ENCODE results near the gene NCF1. TPM values are rescaled to one million over a fixed set of nuclear protein-coding genes. Genes with fewer than 3 reads are reported as not detected.
A peak's percentile ranks its signal among the peaks of the same experiment; 100 is the strongest.
"Not testable (repeated sequence)": the region's sequence is repeated elsewhere in the genome, so short reads cannot be mapped to it uniquely, and the experiment has no call there.

The NCF1 gene
- total RNA-seq: 4.2 TPM
- long read RNA-seq, partial matches to known transcripts: 1 of 3 reads
- long read RNA-seq, other reads (novel, unspliced or antisense): 0 of 3 reads

DNA sequence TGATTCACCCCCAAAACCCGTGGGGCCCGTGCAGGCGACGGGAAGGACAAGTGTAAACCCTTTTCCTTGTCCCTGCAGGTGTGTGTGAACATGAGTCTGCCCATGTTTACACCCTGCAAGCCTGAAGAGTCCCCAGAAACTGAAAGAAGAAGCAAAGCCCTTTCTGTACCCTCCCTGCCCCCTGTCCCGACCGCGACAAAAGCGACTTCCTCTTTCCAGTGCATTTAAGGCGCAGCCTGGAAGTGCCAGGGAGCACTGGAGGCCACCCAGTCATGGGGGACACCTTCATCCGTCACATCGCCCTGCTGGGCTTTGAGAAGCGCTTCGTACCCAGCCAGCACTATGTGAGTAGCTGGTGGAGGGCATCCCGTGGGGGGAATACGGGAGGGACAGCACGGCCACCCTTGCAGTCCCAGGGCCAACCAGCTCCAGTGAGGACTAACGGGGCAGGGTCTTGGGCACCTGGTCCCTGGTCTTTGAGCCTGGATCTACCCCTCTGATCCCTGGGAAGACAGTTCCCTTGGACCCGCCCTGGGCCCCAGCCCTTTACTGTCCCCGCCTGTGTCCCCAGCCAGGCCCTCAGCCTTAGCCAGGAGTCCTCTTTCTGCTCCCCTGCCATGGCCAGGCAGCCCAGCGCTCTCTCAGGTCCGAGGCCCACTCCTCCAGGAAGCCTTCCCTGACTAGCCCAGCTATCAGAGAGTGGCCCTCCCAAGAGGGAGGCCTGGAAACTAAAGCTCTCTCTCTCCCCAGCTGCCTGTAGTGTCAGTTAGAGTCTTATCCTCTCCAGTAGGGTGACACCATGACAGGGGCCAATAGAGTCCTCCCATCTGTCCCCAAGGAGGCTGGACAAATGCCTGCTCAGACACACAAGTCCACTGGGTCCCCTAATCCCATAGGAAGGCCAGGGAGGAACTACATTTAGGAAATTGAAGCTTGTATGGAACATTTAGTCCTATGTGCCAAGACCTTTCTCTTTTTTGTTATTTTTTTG, at the start of gene NCF1:
Gene NCF1, plus strand, starts transcription at position 252 of the 991 bp plus-strand sequence. Its CDS starts 21 bp downstream, at position 273.
- intact Hi-C loops (cut with DNase I); DNase-seq (ENCODE audit: missing footprints): not testable (repeated sequence)
- peak; percentile 81 for ATAC-seq

DNA sequence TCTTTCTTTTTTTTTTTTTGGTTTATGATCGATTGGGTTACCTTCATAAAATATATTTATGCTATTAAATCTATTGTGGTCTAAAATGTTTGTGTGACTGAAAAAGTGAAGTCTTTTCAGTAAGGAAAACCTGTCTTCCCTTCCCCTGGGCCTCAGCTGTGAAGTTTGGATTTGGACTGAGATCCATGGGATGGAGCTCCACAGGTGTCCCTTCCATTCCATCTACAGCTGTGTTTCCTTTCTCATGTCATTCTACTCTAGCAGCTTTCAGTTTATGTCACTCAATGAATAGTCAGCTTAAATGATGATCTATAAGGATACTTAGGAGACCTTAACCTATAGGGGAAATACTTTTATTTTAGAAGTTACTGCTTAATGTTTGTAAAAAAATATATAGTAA, 48.0 kb upstream of the NCF1 start:
- intact Hi-C loops (cut with DNase I): no loop called here
- ATAC-seq (no peak), DNase-seq (ENCODE audit: missing footprints) (no peak)

DNA sequence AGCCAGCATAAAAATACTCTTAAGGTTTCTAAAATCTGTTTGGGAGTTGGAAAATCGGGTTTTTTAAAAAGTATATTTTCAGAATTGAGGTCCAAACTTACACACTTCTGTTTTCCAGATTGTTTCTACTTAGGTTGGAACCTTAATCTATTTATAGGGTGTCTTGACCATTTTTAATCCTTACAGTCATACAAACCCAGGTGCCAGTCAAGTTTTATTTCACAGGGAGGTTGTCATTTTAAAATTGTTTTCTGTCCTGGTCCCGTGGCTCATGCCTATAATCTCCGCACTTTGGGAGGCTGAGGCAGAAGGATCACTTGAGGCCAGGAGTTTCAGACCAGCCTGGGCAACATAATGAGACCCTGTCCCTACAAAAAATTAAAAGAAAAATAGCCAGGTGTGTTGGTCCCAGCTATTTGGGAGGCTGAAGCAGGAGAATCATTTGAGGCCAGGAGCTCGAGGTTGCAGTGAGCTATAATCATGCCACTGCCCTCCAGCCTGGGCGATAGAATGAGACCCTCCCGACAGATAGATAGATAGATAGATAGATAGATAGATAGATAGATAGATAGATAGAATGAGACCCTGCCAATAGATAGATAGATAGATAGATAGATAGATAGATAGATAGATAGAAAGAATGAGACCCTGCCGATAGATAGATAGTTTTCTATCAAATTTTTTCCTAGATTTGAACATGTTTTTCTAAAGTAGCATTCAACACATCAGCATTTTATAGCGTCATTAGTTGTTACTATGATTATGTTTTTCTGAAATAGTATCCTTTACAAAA, 47.3 kb upstream of the NCF1 start:
- DNase-seq (ENCODE audit: missing footprints) (no peak), ATAC-seq (no peak)
- intact Hi-C loops (cut with DNase I): no loop called here

DNA sequence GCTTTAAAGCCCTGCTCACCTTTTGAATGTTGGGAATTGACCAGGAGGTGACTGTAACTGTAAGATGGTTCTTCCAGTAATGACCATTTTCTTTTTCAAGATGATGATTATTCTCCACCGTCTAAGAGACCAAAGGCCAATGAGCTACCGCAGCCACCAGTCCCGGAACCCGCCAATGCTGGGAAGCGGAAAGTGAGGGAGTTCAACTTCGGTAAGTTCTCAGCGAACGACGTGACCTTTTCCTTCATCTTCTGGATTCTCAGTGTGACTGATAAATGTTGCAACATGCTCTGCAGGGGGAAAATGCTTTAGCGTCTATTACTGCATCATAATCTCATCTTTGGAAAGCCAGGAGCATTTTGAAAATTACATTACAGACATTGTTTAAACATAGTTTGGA, 45.1 kb upstream of the NCF1 start:
- intact Hi-C loops (cut with DNase I); ATAC-seq: not testable (repeated sequence)

DNA sequence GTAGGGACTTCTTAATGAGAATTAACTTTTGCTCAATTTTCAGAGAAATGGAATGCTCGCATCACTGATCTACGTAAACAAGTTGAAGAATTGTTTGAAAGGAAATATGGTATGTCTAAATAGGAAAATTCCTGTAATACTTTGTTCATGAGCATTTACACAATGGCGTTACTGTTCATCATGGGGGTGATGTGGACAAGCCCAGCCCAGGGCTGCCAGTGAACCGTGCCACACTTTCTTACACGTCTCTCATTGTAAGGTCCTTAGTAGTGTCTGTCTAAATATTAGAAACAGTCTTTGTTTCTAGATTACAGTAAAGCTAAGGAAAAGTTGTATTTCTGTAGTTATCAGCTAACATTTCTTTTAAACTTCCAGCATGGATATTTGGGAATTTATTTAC, 43.6 kb upstream of the NCF1 start:
- intact Hi-C loops (cut with DNase I); DNase-seq (ENCODE audit: missing footprints); ATAC-seq: not testable (repeated sequence)

More for the DNA sequence above, 45.1 kb upstream of the NCF1 start:
- DNase-seq (ENCODE audit: missing footprints): not testable (repeated sequence)

DNA sequence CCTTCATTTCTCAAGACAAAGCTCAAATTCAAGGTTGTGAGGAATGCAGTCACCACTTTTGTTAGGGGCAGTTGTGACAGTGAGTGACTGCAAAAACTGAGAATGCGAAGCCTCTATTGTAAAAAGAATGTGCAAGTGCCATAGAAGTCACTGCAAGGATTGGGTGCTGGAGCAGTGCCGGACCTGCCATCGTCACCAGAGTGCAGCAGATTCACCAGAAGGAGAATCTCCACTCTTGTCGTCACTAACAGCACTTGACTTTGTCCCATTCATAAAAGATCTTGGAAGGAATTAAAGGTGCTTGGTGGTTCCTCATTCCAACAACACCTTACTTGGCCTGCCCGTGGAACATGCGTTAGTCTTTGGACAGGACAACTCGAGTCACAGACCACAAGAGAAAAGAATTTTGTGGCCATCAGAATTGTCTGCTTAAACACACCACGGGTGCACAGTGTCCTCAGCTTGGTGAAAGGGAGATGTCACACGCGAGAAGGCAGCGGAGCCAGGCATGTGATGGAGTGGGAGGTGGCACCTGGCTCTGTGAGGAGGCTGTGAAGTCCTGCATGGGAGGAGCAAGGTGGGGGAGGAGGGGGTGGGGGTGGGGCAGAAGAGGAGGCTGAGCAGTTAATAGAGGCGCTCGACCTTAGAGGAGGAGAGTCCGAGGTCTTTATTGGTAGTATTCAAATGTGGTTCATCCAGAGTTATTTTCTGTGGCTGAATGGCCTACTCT, 33.7 kb upstream of the NCF1 start:
- DNase-seq (ENCODE audit: missing footprints); ATAC-seq; intact Hi-C loops (cut with DNase I): not testable (repeated sequence)

DNA sequence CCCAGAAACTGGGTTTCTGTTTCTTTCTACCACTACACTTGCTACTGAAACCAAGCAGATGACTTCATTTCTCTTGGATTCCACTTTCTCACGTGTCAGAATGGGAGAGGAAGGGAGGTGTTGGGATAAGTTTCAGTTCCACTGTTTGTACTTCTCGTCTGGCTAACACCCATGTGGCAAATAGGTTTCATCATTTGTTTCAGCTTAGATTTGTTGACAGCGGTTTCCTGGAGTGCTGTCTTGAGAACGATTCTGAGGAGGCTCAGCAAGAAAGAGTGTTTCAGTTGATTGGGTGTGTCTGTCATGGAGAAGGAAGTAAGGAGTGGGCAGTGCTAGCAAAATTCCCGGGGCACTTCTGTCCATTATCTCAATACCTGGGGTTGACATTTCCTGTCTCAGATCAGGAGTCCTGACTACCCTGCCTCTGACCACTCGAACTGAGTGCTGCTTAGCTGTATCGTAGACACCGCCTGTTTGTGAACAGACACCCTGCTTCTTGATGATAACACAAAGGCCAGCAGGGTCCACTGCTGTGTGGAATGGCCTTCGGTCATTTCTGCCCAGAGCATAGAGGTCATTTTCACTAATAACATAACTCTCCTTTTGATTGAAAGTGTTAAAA, 29.8 kb upstream of the NCF1 start:
- intact Hi-C loops (cut with DNase I); DNase-seq (ENCODE audit: missing footprints): not testable (repeated sequence)
- peak; percentile 92 for ATAC-seq

DNA sequence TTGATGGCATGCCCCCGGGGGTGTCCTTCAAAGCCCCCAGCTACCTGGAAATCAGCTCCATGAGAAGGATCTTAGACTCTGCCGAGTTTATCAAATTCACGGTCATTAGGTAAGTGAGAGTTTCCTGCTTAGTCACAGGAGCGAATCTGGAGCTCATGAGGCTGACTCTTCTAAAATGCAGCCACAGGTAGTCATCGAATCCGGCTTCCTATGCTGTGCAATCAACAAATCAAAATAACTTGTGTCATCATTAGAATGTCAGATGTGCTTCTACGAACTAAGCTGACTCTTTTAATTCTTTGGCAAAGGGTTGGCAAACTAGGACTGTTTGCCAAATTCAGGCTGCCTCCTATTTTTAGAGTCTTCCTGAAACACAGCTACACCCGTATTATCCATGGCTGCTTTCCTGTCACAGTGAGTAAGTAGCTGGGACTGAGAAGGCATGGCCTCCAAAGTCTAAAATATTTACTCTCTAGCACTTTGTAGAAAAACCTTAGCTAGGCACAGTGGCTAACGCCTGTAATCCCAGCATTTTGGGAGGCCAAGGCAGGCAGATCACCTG, 19.8 kb upstream of the NCF1 start:
- intact Hi-C loops (cut with DNase I); DNase-seq (ENCODE audit: missing footprints): not testable (repeated sequence)
- peak; percentile 85 for ATAC-seq

DNA sequence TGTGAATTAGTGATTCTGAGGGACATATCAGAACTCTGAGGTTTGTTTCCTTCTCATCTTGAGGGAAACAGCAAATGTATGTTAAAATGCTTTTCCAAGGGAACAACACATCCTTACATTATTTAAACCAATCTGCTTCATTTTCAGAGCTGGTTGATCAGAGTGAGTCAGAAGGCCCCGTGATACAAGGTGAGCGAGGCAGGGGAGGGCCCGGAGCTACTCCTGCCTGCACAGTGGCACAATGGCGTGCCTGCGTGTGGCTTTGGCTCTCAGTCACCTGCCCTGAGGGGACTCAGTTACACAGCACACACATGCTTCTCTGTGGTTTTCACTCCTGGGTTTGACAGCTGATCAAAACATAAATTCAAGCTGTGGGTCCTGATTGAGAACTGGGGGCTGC, 17.1 kb upstream of the NCF1 start:
- ATAC-seq; DNase-seq (ENCODE audit: missing footprints); intact Hi-C loops (cut with DNase I): not testable (repeated sequence)

DNA sequence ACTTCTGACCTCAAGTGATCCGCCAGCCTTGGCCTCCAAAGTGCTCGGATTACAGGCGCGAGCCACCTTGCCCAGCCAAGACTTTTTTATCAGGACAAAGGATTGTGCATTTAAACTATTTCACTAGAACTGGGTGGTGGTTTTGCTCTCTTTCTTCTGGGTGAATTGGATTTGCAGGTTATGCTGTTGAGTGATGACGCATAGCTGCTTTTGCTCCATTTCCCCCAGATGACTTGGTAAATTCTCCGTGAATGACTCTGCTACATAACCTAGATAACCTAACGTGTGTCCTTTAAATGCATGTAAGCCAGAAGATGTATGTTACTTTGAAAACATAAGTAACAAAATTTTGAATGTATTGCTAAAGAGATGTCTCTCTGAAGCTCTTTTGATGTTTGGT, 15.5 kb upstream of the NCF1 start:
- DNase-seq (ENCODE audit: missing footprints); ATAC-seq; intact Hi-C loops (cut with DNase I): not testable (repeated sequence)

DNA sequence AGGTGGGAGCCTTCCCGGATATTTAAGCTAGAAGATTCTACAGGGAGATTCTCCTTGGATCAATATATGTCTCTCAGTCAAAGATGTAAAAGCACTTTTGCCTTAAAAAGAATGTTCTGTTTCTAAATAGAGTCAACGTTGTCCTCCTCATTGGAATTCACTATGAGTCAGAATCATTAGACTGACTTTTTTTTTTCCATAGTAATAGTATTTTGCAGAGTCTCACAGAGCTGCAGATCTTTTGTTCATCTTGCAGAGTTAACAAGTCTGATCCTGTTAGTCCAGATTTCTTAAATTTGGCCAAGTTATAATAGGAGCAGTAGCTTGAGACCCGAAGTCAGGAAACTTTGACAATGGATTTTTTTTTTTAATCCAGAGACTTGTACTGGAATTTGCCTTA, 14.8 kb upstream of the NCF1 start:
- DNase-seq (ENCODE audit: missing footprints); ATAC-seq; intact Hi-C loops (cut with DNase I): not testable (repeated sequence)

DNA sequence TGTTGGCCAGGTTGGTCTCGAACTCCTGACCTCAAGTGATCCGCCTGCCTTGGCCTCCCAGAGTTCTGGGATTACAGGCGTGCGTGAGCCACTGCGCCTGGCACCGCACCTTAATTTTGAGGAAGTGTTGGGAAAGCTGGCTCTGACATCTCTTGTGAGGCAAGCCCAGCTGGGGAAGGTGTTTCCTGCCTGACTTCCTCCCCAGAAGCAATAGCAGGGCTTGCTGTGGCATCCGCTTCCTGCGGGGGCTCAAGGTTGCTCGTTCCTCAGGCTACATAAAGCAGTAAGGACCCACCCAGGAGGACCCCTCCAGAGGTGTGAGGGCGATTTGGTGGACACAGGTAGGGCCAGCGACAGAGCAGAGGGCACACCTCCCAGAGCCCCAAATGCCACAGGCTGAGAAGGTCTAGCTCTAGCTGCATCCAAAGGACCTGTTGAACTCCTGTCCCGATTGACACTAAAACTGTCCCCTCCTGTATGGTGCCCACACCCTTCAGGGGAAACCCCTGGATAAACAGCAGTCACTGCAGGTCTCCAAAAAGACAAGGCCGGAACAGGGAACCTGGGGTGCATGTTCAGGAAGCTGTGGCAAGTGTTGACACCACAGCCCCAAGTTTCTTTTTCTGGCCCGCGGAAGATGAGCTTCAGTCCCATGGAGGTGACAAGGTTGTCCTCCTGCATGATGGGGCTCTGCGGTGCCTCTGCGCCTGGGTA, 8.4 kb upstream of the NCF1 start:
- intact Hi-C loops (cut with DNase I): not testable (repeated sequence)
- ATAC-seq: peak; percentile 47

DNA sequence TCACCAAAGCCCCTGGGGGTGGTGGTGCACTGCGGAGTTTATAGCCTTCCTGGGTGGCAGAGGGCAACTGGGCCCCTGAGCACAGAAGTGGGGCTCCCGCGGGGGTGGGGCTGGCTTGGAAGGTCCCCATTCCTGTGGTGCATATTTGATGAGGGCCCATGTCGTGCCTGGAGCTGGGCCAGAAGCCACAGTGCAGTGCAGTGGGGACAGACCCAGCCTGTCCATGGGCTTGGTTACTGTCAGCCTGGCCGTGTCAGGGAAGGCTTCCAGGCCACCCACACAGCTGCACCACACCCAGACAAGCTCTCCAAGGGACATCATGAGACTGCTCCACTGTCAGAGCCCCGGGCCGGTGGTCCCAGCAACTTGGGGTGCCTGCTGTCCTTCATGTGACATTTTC, 7.3 kb upstream of the NCF1 start:
- ATAC-seq: peak; percentile 54
- intact Hi-C loops (cut with DNase I); DNase-seq (ENCODE audit: missing footprints): not testable (repeated sequence)

More for the DNA sequence above, 8.4 kb upstream of the NCF1 start:
- DNase-seq (ENCODE audit: missing footprints): not testable (repeated sequence)

DNA sequence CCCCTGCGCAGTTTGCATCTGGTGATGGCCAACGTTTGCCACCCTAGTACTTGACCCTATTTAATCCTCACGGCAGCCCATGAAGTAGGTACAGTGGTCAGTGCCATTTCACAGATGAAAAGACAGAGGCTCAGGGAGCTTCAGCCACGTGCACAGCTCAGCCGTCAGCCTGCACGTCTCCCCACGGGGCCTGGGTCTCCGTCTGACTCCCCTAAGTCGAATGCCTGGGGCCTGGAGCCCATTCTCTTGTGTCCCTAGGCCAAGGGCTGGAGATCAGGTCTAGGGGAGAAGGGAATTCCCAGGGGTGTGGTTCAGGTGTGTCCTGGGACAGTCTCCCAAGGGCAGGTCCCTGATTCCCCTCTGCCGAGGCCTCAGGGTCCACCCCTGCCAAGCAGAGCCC, 6.8 kb upstream of the NCF1 start:
- intact Hi-C loops (cut with DNase I); DNase-seq (ENCODE audit: missing footprints); ATAC-seq: not testable (repeated sequence)

DNA sequence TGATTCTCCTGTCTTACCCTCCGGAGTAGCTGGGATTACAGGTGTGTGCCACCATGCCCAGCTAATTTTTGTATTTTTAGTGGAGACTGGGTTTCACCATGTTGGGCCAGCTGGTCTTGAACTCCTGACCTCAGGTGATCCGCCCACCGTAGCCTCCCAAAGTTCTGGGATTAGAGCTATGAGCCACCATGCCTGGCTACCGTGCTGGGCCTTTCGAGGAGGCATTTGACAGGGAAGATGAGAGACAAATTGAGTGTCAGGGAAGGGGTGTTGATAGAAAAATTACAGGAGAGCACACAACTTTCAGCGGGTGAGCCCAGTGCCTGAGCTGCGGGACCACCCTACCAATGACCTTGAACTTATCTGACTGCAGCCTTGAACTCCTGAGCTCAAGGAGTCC, 3.7 kb upstream of the NCF1 start:
- ATAC-seq; intact Hi-C loops (cut with DNase I): not testable (repeated sequence)
- DNase-seq (ENCODE audit: missing footprints): peak; percentile 39

DNA sequence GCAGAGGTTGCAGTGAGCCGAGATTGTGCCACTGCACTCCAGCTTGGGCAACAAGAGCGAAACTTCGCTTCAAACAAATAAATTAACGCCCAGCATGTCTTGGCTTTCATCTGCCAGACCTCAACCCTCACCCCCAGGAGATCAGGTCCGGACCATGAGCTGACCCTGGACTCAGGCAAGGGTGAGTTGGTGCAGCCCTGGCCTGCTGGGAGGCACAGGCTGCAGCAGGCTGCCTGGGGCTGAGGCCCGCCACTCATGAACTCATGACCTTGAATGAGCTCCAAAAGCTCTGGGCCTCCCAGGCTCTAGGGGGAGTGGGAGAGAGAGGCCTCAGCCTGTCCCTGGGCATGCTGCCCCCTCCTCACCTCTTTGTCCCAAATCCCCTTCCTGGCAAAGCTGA, 1.7 kb upstream of the NCF1 start:
- ATAC-seq; DNase-seq (ENCODE audit: missing footprints); intact Hi-C loops (cut with DNase I): not testable (repeated sequence)

DNA sequence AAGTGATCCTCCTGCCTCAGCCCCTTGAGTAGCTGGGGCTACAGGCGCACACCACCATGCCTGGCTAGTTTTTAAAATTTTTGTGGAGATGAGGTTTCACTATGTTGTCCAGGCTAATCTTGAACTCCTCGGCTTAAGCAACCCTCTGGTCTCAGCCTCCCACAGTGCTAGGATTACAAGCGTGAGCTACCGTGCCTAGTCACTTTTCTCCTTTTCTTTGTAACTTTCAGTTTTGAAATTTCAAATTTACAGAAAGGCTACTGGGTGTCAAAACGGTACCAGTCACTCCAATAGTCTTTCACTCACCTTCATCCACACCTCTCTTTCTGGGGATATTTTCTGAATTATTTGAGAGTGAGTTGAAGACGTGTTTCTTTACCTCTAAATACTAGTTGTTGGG, 1.3 kb downstream of the NCF1 start:
- DNase-seq (ENCODE audit: missing footprints); ATAC-seq; intact Hi-C loops (cut with DNase I): not testable (repeated sequence)
